Glomerular endothelial cell (primary cell): ENCODE data around the gene SNORC. TPM values are rescaled to one million over a fixed set of nuclear protein-coding genes. Genes with fewer than 3 reads are reported as not detected.

Experiments used
- DNase-seq: peaks from one replicate; pipeline ENCODE4 v3.0.0-alpha.2; 2011; ENCODE audit warnings: low read depth, low spot score; ENCODE audit errors: extremely low read depth
- total RNA-seq: library from RNA; depleted of rRNA; stranded (reverse); fragments of >200 nt; gene quantifications from 2 replicates; pipeline ENCODE4 v1.2.3, GENCODE V29; 2015

The SNORC gene
- total RNA-seq, 1 donor from 2014 or later: 2.1 TPM

DNA sequence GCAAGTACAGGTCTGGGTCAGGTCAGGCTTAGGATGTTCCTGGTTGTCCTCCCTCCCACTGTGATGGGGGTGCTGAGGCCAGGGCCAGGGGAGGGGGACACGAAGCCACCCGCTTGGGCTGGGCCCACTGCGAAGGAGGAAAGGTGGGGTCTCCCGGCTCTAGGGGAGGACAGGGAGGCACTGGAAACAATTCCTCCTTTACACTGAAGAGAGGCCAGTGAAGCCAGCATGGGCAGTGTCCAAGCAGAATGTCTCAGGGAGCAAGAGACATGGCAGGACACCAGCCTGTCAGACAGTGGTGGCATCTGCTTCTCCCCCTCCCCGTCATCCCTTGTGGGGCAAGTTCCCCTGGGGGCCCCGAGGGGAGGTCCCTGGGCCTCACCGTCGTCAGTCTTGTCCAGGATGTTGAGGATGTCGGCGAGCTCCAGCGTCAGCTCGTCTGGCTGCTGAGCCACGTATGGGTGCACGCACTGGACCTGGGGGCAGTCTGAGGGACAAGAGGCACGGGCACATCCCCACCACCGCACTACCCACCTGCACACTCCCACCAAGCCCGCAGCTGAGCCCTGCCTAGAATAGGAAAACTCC lies 10.8 kb downstream of the SNORC start:
- no peak for DNase-seq

- DNase-seq: no peak
Observed at GRCh38 chr2:232882085-232882484, 12.0 kb downstream of the SNORC start.

- DNase-seq: no peak
Observed at GRCh38 chr2:232882505-232883115, 12.5 kb downstream of the SNORC start.

GRCh38 chr2:232883116-232883721 lies 13.2 kb downstream of the SNORC start:
- no peak for DNase-seq

GRCh38 chr2:232884001-232884421 lies 13.9 kb downstream of the SNORC start:
- DNase-seq: no peak

GRCh38 chr2:232884549-232885263 lies 14.6 kb downstream of the SNORC start:
- no peak for DNase-seq

DNA sequence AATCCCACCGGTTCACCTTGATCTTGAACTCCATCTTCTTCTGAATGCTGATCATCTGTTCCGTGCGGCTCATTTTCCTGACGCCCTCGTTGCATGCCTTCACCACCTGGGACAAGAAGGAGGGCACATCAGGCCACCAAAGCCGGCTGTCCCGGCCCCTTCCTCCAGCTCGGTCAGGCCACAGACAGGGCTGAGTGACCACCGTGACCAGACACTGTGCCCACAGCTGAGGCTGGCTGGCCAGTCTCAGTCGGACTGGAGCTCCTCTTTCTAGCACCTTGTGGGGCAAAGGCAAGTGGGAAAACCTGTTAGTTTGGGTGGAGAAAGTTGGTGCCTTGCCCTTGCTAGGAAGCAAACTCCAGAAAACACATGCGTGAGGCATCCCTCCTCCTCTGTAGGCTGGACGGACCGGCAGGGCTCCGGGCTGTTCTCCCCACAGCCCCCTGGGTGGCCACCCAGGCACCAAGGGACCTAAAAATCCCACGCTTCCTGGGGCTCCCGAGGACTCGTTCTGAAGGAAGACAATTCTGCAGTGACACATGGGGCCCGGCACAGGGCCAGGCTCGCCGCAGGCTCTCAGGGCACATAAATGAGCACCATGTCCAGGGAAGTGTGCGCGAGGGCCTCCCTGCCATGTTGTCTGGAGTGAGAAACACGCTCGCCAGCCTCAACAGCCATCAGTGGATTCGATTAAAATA lies 15.3 kb downstream of the SNORC start:
- DNase-seq: no peak

DNA sequence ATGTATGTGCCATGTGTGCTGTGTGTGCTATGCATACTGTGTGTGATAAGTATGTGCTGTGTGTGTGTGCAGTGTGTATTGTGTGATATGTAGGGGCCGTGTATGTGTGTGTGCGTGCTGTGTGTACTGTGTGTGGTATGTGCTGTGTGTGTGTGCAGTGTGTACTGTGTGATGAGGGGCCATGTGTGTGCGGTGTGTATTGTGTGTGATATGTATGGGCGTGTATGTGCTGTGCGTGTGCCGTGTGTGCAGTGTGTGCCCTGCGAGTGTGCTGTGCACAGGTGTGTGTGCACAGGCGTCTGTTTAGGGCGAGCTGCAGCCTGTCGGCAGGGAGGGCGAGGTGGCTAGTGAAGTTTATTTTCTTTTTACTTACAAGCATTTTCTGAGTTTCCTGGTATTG lies 16.1 kb downstream of the SNORC start:
- no peak for DNase-seq

GRCh38 chr2:232886632-232887031 lies 16.6 kb downstream of the SNORC start:
- DNase-seq: no peak

- DNase-seq: no peak
Observed at GRCh38 chr2:232887171-232887850, 17.2 kb downstream of the SNORC start.

DNA sequence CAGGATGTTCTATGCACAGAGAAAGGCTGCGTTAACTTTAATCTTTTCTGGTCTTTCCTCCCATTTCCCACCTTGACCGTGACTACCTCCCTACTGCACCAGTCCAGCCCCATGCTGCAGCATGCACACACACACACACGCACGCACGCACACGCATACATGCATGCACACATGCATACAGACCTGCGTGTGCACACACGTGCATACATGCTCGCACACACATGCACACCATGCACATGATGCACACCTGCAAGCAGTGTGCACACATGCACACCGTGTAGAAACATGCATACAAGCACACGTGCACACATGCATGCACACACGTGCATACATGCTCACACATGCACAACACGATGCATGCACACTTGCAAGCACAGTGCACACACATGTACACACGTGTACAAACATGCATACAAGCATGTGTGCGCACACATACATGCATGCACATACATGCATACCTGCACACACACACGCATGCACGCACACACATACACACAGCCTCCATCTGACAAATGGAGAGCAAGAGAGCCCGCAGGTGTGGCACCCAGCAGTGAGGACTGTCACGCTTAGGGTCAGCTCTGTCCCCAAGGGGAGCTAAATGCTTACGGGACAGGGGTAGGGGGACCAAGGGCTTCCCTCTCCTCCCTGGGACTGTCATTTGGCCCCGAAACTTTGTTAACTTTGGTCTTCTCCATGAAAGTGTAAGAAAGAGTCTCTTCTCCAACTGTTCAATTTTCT lies 18.2 kb downstream of the SNORC start:
- no peak for DNase-seq

- DNase-seq: no peak
Observed at GRCh38 chr2:232888839-232889529, 18.9 kb downstream of the SNORC start.

DNA sequence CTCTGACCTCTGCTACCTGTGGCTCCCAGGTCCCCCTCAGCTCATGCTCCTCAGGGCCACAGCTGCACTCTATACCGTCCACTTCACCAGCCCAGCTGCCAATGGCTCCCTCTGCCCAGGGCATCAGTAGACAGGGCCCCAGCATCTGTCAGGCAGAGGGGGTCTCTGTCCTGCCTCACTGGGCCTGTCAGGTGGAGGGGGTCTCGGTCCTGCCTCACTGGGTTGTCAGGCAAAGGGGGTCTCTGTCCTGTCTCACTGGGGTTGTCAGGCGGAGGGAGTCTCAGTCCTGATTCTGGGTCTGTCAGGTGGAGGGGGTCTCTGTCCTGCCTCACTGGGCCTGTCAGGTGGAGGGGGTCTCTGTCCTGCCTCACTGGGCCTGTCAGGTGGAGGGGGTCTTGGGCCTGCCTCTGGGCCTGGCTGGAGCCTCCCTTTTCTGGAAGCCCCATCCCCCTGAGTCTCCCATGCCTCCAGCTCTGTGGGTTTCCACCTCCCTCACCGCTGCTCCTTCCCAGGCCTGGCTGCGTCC lies 19.9 kb downstream of the SNORC start:
- no peak for DNase-seq

DNA sequence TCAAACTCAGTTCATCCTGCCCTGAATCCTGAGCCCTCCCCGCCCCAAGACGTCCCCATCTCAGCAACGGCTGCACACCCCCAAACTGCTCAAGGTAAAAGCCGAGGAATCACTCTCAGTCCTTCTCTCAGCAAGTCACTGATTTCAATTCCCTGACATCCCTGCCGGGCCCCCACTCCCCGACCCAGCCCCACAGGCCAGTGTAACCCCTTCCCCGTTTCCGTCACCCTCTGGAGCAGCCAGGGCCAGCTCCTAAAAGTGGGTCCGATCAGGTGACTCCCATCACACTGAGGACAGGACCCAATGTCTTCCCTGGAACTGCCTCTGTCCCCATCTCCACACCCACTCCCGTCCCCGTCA lies 20.5 kb downstream of the SNORC start:
- no peak for DNase-seq

GRCh38 chr2:232890896-232891601 lies 21.0 kb downstream of the SNORC start:
- no peak for DNase-seq

DNA sequence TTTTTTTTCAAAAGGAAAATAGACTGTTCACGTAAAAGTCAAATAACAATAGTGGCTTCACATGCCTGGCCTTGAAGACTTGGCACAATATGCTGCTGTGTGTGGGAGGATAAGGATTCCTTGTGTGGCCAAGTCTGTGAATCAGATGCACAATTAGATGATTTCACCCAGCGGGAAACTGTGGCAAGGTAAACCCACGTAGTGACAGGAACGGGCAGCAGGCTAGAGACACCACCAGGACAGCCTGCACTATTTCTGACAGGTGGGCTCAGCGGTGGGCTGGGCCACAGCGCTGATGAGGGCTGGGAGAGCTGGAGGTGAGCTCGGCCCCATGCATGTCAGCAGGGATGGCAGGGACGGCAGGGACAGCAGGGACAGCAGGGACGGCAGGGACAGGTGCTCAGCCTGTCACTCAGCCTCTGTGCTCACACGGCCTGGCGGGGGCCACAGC lies 21.6 kb downstream of the SNORC start:
- no peak for DNase-seq

GRCh38 chr2:232892221-232892620 lies 22.2 kb downstream of the SNORC start:
- DNase-seq: no peak

- no peak for DNase-seq
Observed at GRCh38 chr2:232892843-232893242, 22.8 kb downstream of the SNORC start.
